Trophoblast cell (in vitro differentiated cells and primary cell): ENCODE data around the gene PCDHGC3.
A peak's percentile ranks its signal among the peaks of the same experiment; 100 is the strongest.

ENCODE experiments used
- DNase-seq, 2 donors: peaks; one replicate each; pipeline ENCODE4 v3.0.0-alpha.2; 2016
- H2AFZ ChIP-seq: 2 replicates; pipeline ENCODE4 v1.6.1; 2013; ENCODE audit warnings: low read length, moderate library complexity, mild to moderate bottlenecking; ENCODE audit not compliant: insufficient read depth, poor library complexity
- H2AK5ac ChIP-seq: 2 replicates; pipeline ENCODE4 v1.6.1; 2013; ENCODE audit warnings: mild to moderate bottlenecking, low read length
- H2BK120ac ChIP-seq: 2 replicates; pipeline ENCODE4 v1.6.1; 2013; ENCODE audit warnings: low read length, mild to moderate bottlenecking, moderate library complexity; ENCODE audit not compliant: insufficient read depth, poor library complexity
- H2BK12ac ChIP-seq: 2 replicates; pipeline ENCODE4 v1.6.1; 2013; ENCODE audit warnings: mild to moderate bottlenecking, low read length, moderate library complexity
- H2BK5ac ChIP-seq: 2 replicates; pipeline ENCODE4 v1.6.1; 2013; ENCODE audit warnings: low read length, low read depth, moderate library complexity, mild to moderate bottlenecking; ENCODE audit not compliant: poor library complexity
- H3K14ac ChIP-seq: 2 replicates; pipeline ENCODE4 v1.6.1; 2013; ENCODE audit warnings: mild to moderate bottlenecking, low read length
- H3K18ac ChIP-seq: 2 replicates; pipeline ENCODE4 v1.6.1; 2013; ENCODE audit warnings: mild to moderate bottlenecking, low read length
- H3K23ac ChIP-seq: 2 replicates; pipeline ENCODE4 v1.6.1; 2013; ENCODE audit warnings: low read length
- H3K27ac ChIP-seq: 2 replicates; pipeline ENCODE4 v1.5.1; 2013; ENCODE audit warnings: low read depth, mild to moderate bottlenecking, inconsistent platforms, low read length, moderate library complexity
- H3K27me3 ChIP-seq: 2 replicates; pipeline ENCODE4 v1.6.1; 2013; ENCODE audit warnings: inconsistent platforms, mild to moderate bottlenecking, low read length, moderate library complexity; ENCODE audit not compliant: insufficient read depth
- H3K36me3 ChIP-seq, 2 experiments: 1 replicate in 1 of 2; 2 replicates in 1 of 2; pipeline ENCODE4 v1.6.1; 2013; ENCODE audit warnings: low read length in 2 of 2, mild to moderate bottlenecking in 2 of 2, moderate library complexity in 1 of 2; ENCODE audit not compliant: insufficient read depth in 2 of 2, control insufficient read depth in 1 of 2
- H3K4ac ChIP-seq: 2 replicates; pipeline ENCODE4 v1.6.1; 2013; ENCODE audit warnings: low read depth, mild to moderate bottlenecking, low read length, moderate library complexity
- H3K4me1 ChIP-seq, 2 experiments: 1 replicate in 1 of 2; 2 replicates in 1 of 2; pipeline ENCODE4 v1.6.1; 2013; ENCODE audit warnings: low read length in 2 of 2, mild to moderate bottlenecking in 2 of 2, moderate library complexity in 1 of 2; ENCODE audit not compliant: insufficient read depth in 2 of 2, control insufficient read depth in 1 of 2
- H3K4me2 ChIP-seq: 2 replicates; pipeline ENCODE4 v1.6.1; 2013; ENCODE audit warnings: inconsistent platforms, mild to moderate bottlenecking, low read length, moderate library complexity
- H3K4me3 ChIP-seq: 2 replicates; pipeline ENCODE4 v1.5.1; 2013; ENCODE audit warnings: mild to moderate bottlenecking, low read depth, low read length, inconsistent platforms
- H3K79me1 ChIP-seq: one replicate; pipeline ENCODE4 v1.6.1; 2013; ENCODE audit warnings: low read length
- H3K79me2 ChIP-seq: 2 replicates; pipeline ENCODE4 v1.6.1; 2013; ENCODE audit warnings: low read length, mild to moderate bottlenecking; ENCODE audit not compliant: control insufficient read depth, insufficient read depth, poor library complexity
- H3K9ac ChIP-seq: 2 replicates; pipeline ENCODE4 v1.6.1; 2013; ENCODE audit warnings: mild to moderate bottlenecking, low read length
- H3K9me3 ChIP-seq: 2 replicates; pipeline ENCODE4 v1.6.1; 2013; ENCODE audit warnings: low read depth, mild to moderate bottlenecking, control low read depth, inconsistent platforms, low read length; ENCODE audit not compliant: insufficient read depth
- H4K12ac ChIP-seq: 2 replicates; pipeline ENCODE4 v1.6.1; 2013; ENCODE audit warnings: low read depth, mild to moderate bottlenecking, low read length, moderate library complexity
- H4K8ac ChIP-seq: 2 replicates; pipeline ENCODE4 v1.6.1; 2013; ENCODE audit warnings: low read depth, mild to moderate bottlenecking, low read length, moderate library complexity
- H4K91ac ChIP-seq: one replicate; pipeline ENCODE4 v1.6.1; 2013; ENCODE audit warnings: low read depth, mild to moderate bottlenecking, low read length, moderate library complexity
- WGBS: extraction: QIAGEN DNeasy Blood & Tissue Kit; methylation state at CpG from one replicate; pipeline ENCODE4 v1.1.7; 2013; ENCODE audit warnings: missing lambda C conversion rate; ENCODE audit not compliant: insufficient read length, insufficient coverage; ENCODE audit errors: extremely low coverage; 5-methylcytosine and 5-hydroxymethylcytosine counted together

The PCDHGC3 gene

GRCh38 chr5:141492168-141492885 lies 16.6 kb downstream of the PCDHGC3 start:
- WGBS: no CpG with 5 or more reads among the region's 68 CpGs
- H4K91ac ChIP-seq: no peak overlapping the region
- H3K4ac ChIP-seq: no peak overlapping the region
- H3K18ac ChIP-seq: peak overlapping the region; percentile 63
- H3K14ac ChIP-seq: no peak overlapping the region
- no peak overlapping the region for H3K4me2 ChIP-seq
- H3K9me3 ChIP-seq: peaks cover 6% of the 10 kb centered on the region
- H3K79me1 ChIP-seq: peaks cover 4% of the 10 kb centered on the region
- H2BK12ac ChIP-seq: no peak overlapping the region
- H3K9ac ChIP-seq: no peak overlapping the region
- peaks cover 50 to 51% of the 10 kb centered on the region in 2 experiments for H3K36me3 ChIP-seq
- H3K79me2 ChIP-seq: no peaks in the 10 kb centered on the region
- H4K8ac ChIP-seq: no peak overlapping the region
- no peak overlapping the region for H2AFZ ChIP-seq
- no peak overlapping the region for H2AK5ac ChIP-seq
- no peak overlapping the region for H2BK5ac ChIP-seq
- DNase-seq: no peak
- H3K27ac ChIP-seq: no peak overlapping the region
- no peak overlapping the region for H3K23ac ChIP-seq
- peaks cover 9% of the 10 kb centered on the region for H3K27me3 ChIP-seq
- peaks cover 18 to 32% of the 10 kb centered on the region in 2 experiments for H3K4me1 ChIP-seq
- no peak overlapping the region for H3K4me3 ChIP-seq
- H2BK120ac ChIP-seq: no peak overlapping the region
- H4K12ac ChIP-seq: no peak overlapping the region

- Histone ChIP-seq H2BK120ac (no peak overlapping the region), H3K14ac (no peak overlapping the region), H3K18ac (no peak overlapping the region), H3K36me3 (peaks cover 48 to 53% of the 10 kb centered on the region in 2 experiments), H4K8ac (no peak overlapping the region), H2AFZ (no peak overlapping the region), H2BK12ac (no peak overlapping the region), H2AK5ac (no peak overlapping the region), H3K4ac (no peak overlapping the region), H3K9me3 (peaks cover 5% of the 10 kb centered on the region), H3K79me2 (no peaks in the 10 kb centered on the region), H3K27me3 (peaks cover 9% of the 10 kb centered on the region), H4K91ac (no peak overlapping the region), H3K4me1 (peaks cover 15 to 28% of the 10 kb centered on the region in 2 experiments), H3K23ac (no peak overlapping the region), H2BK5ac (no peak overlapping the region), H3K79me1 (peaks cover 4% of the 10 kb centered on the region), H3K4me2 (no peak overlapping the region), H3K9ac (no peak overlapping the region), H3K27ac (no peak overlapping the region), H4K12ac (no peak overlapping the region), H3K4me3 (no peak overlapping the region)
- DNase-seq: no peak
- no CpG with 5 or more reads among the region's 10 CpGs for WGBS
Observed at GRCh38 chr5:141493500-141494422, 18.0 kb downstream of the PCDHGC3 start.

GRCh38 chr5:141494761-141495452 lies 19.1 kb downstream of the PCDHGC3 start:
- no peak overlapping the region for H4K12ac ChIP-seq
- H2AFZ ChIP-seq: no peak overlapping the region
- H3K9me3 ChIP-seq: peaks cover 4% of the 10 kb centered on the region
- peak overlapping the region; percentile 37 for H2AK5ac ChIP-seq
- peak overlapping the region; percentile 32 for H4K8ac ChIP-seq
- no peak overlapping the region for H3K23ac ChIP-seq
- H2BK5ac ChIP-seq: no peak overlapping the region
- H2BK12ac ChIP-seq: peak overlapping the region; percentile 10
- peaks cover 11 to 24% of the 10 kb centered on the region in 2 experiments for H3K4me1 ChIP-seq
- H3K79me2 ChIP-seq: no peaks in the 10 kb centered on the region
- no peak overlapping the region for H3K27ac ChIP-seq
- DNase-seq: no peak
- no peak overlapping the region for H3K4me3 ChIP-seq
- H2BK120ac ChIP-seq: no peak overlapping the region
- H3K14ac ChIP-seq: peak overlapping the region; percentile 11
- H3K18ac ChIP-seq: peak overlapping the region; percentile 54
- H3K79me1 ChIP-seq: peaks cover 4% of the 10 kb centered on the region
- peak overlapping the region; percentile 25 for H4K91ac ChIP-seq
- no peak overlapping the region for H3K4me2 ChIP-seq
- WGBS: no CpG with 5 or more reads among the region's 22 CpGs
- H3K36me3 ChIP-seq: peaks cover 40 to 45% of the 10 kb centered on the region in 2 experiments
- H3K9ac ChIP-seq: no peak overlapping the region
- peaks cover 9% of the 10 kb centered on the region for H3K27me3 ChIP-seq
- H3K4ac ChIP-seq: no peak overlapping the region

GRCh38 chr5:141495453-141495811 lies 19.7 kb downstream of the PCDHGC3 start:
- Histone ChIP-seq H4K91ac (peak overlapping the region; percentile 25), H3K4ac (no peak overlapping the region), H2AK5ac (no peak overlapping the region), H2BK5ac (no peak overlapping the region), H3K4me1 (peaks cover 11 to 24% of the 10 kb centered on the region in 2 experiments), H4K12ac (no peak overlapping the region), H3K9me3 (peaks cover 2% of the 10 kb centered on the region), H3K4me3 (no peak overlapping the region), H3K18ac (peak overlapping the region; percentile 23), H3K4me2 (no peak overlapping the region), H2BK120ac (no peak overlapping the region), H2AFZ (no peak overlapping the region), H3K36me3 (peaks cover 35 to 40% of the 10 kb centered on the region in 2 experiments), H3K79me1 (peaks cover 4% of the 10 kb centered on the region), H3K27me3 (peaks cover 9% of the 10 kb centered on the region), H3K79me2 (no peaks in the 10 kb centered on the region), H3K27ac (no peak overlapping the region), H2BK12ac (peak overlapping the region; percentile 10), H3K23ac (no peak overlapping the region), H3K14ac (no peak overlapping the region), H3K9ac (no peak overlapping the region), H4K8ac (peak overlapping the region; percentile 32)
- no CpG with 5 or more reads among the region's 8 CpGs for WGBS
- DNase-seq: no peak
